ENCODE measurements around the gene C4orf54. TPM values are rescaled to one million over a fixed set of nuclear protein-coding genes. Genes with fewer than 3 reads are reported as not detected.

Gene C4orf54
- total RNA-seq, 4 donors from 2014 or later, result 0.06 TPM; not detected in 3

DNA sequence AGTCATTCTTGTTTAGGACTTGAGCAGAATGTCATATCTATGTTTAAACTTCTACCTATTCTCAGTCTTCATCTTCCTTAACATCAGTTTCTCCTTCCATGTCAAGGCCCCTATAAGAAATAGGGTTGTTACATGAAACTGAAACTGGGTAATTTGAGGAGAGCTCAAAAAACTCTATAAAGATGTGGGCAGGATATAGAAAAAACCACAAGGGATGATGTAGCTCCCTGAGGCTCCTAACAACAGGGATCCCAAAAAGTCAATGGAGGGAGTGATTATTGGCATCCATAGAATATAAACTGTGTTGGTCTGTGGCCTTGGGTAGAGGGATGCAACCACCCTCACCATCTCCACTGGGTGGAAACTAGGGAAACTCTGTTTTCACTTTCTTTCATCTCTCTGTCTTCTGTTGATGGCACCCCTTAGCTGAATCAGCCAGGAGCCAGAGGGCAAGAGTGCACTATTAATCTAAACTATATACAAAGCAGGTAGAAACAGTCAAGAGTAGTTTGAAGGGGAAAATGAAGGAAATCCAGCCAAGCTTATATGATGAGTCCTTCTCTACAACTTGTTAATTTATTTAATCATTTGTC is 27.6 kb downstream of the C4orf54 start:
- TF ChIP-seq, protein P1, sequence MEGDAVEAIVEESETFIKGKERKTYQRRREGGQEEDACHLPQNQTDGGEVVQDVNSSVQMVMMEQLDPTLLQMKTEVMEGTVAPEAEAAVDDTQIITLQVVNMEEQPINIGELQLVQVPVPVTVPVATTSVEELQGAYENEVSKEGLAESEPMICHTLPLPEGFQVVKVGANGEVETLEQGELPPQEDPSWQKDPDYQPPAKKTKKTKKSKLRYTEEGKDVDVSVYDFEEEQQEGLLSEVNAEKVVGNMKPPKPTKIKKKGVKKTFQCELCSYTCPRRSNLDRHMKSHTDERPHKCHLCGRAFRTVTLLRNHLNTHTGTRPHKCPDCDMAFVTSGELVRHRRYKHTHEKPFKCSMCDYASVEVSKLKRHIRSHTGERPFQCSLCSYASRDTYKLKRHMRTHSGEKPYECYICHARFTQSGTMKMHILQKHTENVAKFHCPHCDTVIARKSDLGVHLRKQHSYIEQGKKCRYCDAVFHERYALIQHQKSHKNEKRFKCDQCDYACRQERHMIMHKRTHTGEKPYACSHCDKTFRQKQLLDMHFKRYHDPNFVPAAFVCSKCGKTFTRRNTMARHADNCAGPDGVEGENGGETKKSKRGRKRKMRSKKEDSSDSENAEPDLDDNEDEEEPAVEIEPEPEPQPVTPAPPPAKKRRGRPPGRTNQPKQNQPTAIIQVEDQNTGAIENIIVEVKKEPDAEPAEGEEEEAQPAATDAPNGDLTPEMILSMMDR (IDR thresholded peaks at IDR 0.05), result no peak
- no peak for TF ChIP-seq POLR2A (IDR thresholded peaks at IDR 0.05)
- H3K4me3 ChIP-seq (ENCODE audit: low read depth, poor library complexity, severe bottlenecking), result no peak overlapping the region
- no peak for DNase-seq (ENCODE audit: low spot score in 2 of 2)
- intact Hi-C loops (cut with DNase I; ENCODE audit: low total_unique reads), result no loop called here

DNA sequence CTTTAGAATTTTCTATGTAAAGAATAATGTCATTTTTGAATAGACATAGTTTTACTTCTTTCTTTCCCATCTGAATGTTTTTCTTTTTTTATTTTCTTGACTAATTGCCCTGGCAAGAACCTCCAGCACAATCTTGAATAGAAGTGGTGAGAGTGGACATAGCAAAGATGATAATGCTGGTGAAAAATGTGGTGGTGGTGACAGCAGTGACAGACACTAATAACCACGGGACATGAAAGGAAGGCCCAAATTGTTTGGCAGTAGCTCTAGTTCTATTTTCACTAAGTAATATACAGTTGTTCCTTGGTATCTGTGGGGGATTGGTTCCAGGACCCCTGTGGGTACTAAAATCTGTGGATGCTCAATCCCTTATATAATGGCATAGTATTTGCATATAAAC is 29.6 kb downstream of the C4orf54 start:
- intact Hi-C loops (cut with DNase I; ENCODE audit: low total_unique reads), result no loop called here
- no peak for DNase-seq (ENCODE audit: low spot score in 2 of 2)
- WGBS, 2 donors, result 80 to 87% methylated on average over 1 of the region's 1 CpG
- TF ChIP-seq POLR2A (IDR thresholded peaks at IDR 0.05), result no peak
- H3K4me3 ChIP-seq (ENCODE audit: low read depth, poor library complexity, severe bottlenecking), result no peak overlapping the region

DNA sequence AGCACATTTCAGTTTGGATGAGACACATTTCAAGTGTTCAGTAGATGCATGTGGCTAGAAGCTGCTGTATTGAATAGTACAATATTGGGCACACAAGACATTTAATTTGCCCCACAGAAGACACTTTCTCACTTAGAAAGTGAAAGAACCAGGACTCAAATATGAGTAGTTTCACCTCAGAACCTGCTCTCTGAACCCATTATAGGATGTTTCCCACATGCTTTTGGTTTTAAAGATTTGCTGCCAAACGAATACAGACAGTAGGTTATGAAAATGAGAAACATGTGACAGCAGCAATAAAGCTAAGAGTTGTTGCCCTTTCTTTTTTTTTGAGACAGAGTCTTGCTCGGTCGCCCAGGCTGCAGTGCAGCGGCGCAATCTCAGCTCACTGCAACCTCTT is 32.3 kb downstream of the C4orf54 start:
- no peak for TF ChIP-seq POLR2A (IDR thresholded peaks at IDR 0.05)
- TF ChIP-seq, protein P1 (IDR thresholded peaks at IDR 0.05), result no peak
- intact Hi-C loops (cut with DNase I; ENCODE audit: low total_unique reads), result no loop called here
- no peak overlapping the region for H3K4me3 ChIP-seq (ENCODE audit: low read depth, poor library complexity, severe bottlenecking)
- WGBS, 2 donors, result 45 to 57% methylated on average over 5 of the region's 5 CpGs
- DNase-seq (ENCODE audit: low spot score in 2 of 2), result no peak

DNA sequence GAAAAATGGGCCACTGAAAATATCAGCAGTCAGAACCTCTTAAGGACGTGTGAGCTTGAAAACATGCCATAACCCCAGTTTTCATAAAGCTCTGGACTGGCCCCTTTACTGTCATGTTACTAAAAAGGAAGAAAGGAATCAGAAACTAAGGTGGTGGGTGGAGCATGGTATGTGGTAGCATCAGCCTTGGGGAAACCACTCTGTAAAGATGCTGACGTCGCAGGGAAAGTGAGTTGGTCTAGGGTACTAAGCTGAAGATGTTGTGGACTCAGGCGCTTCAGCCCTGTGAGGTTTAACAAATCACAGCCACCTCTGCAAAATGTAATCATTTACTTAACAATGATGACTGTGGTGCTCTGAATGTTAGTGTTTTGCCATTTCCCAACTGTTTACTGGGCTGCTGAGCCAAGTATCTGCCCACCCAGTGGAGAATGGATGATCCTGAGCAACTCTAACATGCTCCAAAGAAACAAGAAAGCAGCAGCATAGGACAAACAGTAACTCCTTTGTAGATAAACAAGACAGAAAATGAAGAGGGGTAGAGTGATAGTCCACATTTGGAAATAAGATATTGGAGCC is 33.4 kb downstream of the C4orf54 start:
- no peak for DNase-seq (ENCODE audit: low spot score in 2 of 2)
- TF ChIP-seq, protein P1 (IDR thresholded peaks at IDR 0.05), result no peak
- TF ChIP-seq POLR2A (IDR thresholded peaks at IDR 0.05), result no peak
- intact Hi-C loops (cut with DNase I; ENCODE audit: low total_unique reads), result no loop called here
- WGBS, 2 donors, result 70 to 71% methylated on average over 4 of the region's 4 CpGs
- no peak overlapping the region for H3K4me3 ChIP-seq (ENCODE audit: low read depth, poor library complexity, severe bottlenecking)

DNA sequence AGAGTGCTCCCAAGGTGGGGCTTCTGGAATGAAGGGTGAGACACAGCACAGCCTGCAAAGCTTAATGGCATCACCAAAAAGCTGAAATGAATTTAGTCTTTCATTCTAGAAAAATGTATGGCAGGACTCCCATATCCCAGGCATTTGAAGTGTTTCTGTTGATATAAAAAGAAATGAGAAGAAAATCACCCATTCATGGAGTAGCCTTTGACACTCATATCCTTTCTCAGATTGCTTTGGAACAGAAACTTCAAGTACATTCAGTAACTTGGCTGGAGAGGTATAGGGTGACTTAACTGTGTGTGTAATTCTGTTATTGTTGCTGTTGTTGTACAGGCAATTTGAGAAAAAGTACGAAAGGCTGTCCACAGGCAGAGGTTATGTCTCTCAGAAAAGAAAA is 35.3 kb downstream of the C4orf54 start:
- DNase-seq (ENCODE audit: low spot score in 2 of 2), result no peak
- 89 to 91% methylated on average over 1 of the region's 1 CpG for WGBS, 2 donors
- TF ChIP-seq, protein P1 (IDR thresholded peaks at IDR 0.05), result no peak
- no peak for TF ChIP-seq POLR2A (IDR thresholded peaks at IDR 0.05)
- H3K4me3 ChIP-seq (ENCODE audit: low read depth, poor library complexity, severe bottlenecking), result no peak overlapping the region
- intact Hi-C loops (cut with DNase I; ENCODE audit: low total_unique reads), result no loop called here

DNA sequence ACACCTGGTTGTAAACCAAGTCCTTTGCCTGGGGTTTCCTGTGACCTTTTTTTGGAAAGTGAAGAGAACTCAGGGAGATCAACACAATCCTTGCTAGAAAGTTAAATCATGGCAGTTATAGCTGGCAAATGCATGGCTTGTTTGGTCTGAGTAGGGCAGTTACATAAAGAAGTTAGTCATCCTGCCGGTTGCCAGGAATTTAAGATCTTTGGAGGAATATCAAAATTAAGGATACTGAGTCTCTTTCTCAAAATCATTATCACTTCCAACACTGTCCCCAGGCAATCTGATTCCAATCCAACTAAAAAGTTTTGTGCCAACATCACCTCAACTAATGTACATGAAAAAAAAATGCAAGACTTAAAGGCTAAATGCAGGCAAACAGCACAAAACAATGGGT is 40.3 kb downstream of the C4orf54 start:
- WGBS, 2 donors, result 34 to 40% methylated on average over 1 of the region's 1 CpG
- no peak for DNase-seq (ENCODE audit: low spot score in 2 of 2)
- intact Hi-C loops (cut with DNase I; ENCODE audit: low total_unique reads), result no loop called here
- no peak overlapping the region for H3K4me3 ChIP-seq (ENCODE audit: low read depth, poor library complexity, severe bottlenecking)
- TF ChIP-seq, protein P1 (IDR thresholded peaks at IDR 0.05), result no peak
- no peak for TF ChIP-seq POLR2A (IDR thresholded peaks at IDR 0.05)
